ENCODE results near the gene C6orf15.
"Not testable (repeated sequence)": the region's sequence is repeated elsewhere in the genome, so short reads cannot be mapped to it uniquely, and the experiment has no call there.

Gene C6orf15

DNA sequence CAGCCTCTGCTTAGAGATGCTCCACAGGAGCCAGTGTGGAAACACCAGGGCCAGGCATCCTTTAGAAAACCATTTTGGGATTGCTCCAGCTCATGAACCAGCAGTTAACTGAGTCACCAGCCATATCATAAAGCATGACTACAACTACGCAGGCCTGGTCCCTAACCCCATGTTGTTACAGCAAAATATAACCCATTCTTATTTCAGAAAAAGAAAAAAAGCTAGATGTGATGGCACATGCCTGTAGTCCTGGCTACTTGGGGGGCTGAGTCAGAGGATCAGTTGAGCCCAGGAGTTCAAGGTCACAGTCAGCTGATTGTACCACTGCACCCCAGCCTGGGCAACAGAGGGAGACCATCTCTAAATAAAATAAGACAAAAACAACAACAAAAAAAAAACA lies 36.8 kb downstream of the C6orf15 start:
- in situ Hi-C loops (cut with MboI; ENCODE audit: low sequenced_read_pairs): loop anchor here (10.0 to 25.0 kb wide), 2 partner anchors 163 to 601 kb away; partner anchors contain the start of genes GTF2H4 and VARS2

DNA sequence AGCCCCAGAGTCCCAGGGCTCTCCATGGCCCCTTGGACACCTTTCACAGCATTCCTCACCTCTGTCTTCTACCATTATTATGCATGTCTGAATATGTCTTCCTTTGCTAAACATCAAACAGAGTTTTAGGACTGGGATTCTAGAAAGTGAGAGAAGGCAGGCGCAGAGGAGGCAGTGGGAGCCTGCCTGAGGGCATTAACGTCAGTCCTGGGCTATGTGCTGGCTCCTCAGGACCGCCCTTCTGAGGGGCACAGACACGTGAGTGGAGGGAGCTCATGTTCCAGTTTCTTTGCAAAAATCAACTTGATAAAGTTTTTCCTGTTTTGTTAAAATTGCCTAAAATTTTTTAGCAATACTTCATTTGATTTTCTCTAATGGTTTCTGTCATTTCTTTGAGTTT lies 38.0 kb downstream of the C6orf15 start:
- in situ Hi-C loops (cut with MboI; ENCODE audit: low sequenced_read_pairs): loop anchor here (10.0 kb wide), 1 partner anchor 600 kb away; no protein-coding TSS in a partner anchor

DNA sequence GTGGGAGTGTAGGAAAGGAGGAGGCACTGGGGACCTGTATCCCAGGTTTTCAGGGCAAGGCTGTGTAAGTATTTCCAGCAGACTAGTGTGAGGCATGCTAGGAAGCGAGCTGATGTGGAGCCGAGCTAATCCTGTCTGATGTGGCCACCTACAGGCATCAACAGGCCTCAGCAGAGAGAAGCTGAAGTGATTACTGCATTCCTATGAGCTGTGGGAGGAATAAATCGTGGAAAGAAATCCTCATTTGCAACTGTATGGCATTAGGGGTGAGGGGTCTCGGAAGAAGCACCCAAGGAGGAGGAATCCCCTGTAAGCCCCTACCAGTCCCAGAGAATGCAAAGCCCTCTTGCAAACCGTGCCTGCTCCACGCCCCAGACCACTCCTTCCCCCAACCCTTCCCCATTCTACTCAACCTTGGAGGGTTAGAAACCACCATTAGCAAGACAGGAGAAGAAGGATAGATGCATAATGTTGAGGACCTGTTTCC lies 41.6 kb downstream of the C6orf15 start:
- in situ Hi-C loops (cut with MboI; ENCODE audit: low sequenced_read_pairs): loop anchor here (10.0 kb wide), 1 partner anchor 596 kb away; no protein-coding TSS in a partner anchor

DNA sequence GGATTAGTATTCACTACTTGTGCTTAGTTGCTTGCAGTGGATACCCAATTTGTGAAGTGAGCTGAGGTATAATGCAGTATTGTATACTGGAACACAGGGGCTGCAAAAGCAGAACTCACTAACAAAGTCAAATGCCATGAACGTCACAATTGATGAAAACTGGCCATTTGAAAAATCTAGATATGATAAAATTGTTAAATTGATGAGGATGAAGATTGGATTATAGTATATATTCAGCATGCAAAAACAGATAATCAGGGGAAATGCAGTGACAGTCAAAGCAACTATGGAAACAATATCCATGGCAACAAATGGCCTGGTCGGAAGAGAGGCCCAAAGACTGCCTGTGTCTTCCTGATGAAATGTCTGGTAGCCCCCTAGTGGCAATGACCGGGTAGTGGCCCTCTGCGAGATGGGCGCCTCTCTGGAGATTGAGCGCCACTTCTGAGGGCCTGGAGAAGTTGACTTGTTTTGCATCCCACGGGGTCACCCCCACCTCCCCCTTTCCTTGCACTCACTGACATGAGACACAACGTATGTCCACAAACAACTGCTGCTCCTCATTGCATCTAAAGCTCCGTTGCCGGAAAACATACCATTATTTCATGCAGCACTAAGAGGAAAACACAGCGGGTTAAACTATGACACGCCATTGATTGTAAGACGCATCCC lies 43.6 kb downstream of the C6orf15 start:
- in situ Hi-C loops (cut with MboI; ENCODE audit: low sequenced_read_pairs): no loop called here

DNA sequence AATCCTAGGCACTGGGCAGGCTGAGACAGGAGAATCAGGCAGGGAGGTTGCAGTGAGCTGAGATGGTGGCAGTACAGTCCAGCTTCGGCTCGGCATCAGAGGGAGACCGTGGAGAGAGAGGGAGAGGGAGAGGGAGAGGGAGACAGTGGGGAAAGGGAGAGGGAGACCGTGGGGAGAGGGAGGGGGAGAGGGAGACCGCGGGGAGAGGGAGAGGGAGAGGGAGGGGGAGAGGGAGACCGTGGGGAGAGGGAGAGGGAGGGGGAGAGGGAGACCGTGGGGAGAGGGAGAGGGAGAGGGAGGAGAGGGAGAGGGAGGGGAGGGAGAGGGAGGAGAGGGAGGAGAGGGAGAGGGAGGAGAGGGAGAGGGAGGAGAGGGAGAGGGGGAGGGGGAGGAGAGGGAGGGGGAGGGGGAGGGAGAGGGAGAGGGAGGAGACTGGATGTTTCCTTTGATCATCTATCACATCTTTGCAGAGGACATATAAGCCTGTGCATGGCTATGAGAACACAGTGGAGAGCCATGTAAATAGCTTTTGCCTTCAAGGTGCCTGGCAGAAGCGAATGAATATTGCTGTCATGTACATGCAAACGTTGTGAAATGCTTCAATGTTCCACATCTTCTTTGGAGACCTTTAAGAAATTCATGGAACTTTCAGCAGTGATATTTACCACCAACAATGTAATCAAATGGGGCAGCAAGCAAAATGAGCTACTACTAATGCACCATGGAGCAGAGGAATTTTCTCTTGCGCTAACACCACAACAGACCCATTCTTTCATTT lies 44.3 kb downstream of the C6orf15 start:
- in situ Hi-C loops (cut with MboI; ENCODE audit: low sequenced_read_pairs): not testable (repeated sequence)

DNA sequence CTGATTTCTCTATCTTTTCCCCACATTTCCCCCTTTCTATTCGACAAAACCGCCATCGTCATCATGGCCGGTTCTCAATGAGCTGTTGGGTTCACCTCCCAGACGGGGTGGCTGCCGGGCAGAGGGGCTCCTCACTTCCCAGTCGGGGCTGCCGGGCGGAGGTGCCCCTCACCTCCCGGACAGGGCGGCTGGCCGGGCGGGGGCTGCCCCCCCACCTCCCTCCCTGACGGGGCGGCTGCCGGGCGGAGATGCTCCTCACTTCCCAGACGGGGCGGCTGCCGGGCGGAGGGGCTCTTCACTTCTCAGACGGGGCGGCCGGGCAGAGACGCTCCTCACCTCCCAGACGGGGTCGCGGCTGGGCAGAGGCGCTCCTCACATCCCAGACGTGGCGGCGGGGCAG lies 45.3 kb downstream of the C6orf15 start:
- in situ Hi-C loops (cut with MboI; ENCODE audit: low sequenced_read_pairs): not testable (repeated sequence)

DNA sequence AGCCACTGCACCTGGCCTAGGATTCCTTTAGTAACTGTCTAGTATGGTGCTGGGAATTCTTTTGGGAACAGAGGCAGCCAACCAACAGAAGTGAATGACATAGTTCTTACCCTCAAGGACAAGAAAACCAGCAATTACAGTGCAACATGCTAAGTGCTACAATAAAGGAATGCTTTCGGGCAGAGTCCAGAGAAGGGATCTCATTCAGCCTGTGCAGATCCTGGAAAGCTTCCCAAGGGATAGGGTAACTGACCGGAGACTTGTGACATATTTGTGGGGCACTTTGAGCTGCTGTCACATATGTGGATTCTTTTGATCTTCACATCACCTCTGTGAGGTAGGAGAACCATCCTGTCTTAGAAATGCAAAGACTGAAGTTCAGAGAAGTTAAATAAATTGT lies 46.8 kb downstream of the C6orf15 start:
- in situ Hi-C loops (cut with MboI; ENCODE audit: low sequenced_read_pairs): no loop called here

DNA sequence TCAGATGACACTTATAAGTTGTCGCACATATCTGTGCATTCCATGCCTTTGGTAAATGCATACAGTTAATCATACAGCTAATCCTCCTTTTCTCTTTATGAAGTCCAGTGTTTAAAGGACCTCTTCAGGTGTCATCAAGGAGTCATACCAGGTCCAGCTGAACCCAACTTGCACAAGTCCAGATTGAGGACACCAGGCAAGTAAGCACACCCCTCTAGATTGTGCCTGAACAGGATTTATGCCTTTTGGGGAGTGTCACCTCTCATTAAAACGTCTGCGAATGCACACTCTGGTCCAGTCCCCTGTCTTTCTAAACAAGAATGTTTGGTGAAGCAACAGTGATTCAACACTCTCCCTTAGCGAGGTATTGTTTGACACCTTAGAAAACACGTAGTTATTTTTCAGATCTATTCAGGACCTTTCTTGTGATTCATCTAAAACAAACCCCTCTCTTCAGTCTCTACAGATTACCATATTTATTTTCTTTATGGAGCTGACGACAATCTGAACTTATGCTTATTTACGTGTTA lies 48.4 kb downstream of the C6orf15 start:
- in situ Hi-C loops (cut with MboI; ENCODE audit: low sequenced_read_pairs): no loop called here

Measured in HL-60/S4 (cell line).